H7 (cell line): Measurements from ENCODE around the gene ZNF606. TPM values are rescaled to one million over a fixed set of nuclear protein-coding genes. Genes with fewer than 3 reads are reported as not detected.
"Not testable (repeated sequence)": the region's sequence is repeated elsewhere in the genome, so short reads cannot be mapped to it uniquely, and the experiment has no call there.

Source experiments
- DNase-seq: peaks from one replicate; pipeline ENCODE4 v3.0.0; 2012
- H3K27me3 ChIP-seq: 2 replicates; pipeline ENCODE4 v1.6.0; 2011; ENCODE audit warnings: mild to moderate bottlenecking, low read length; ENCODE audit not compliant: control insufficient read depth, insufficient read depth
- H3K36me3 ChIP-seq: replicated peaks from 2 replicates; pipeline ENCODE4 v1.5.1; 2011; ENCODE audit warnings: low read length; ENCODE audit not compliant: control insufficient read depth, insufficient read depth
- H3K4me3 ChIP-seq: 2 replicates; pipeline ENCODE4 v1.5.1; 2011; ENCODE audit warnings: low read depth, mild to moderate bottlenecking, control low read depth, low read length, moderate library complexity; ENCODE audit not compliant: insufficient read depth
- total RNA-seq: library from RNA; depleted of rRNA; stranded (reverse); fragments of >200 nt; shearing (Covaris generic); gene quantifications from 2 replicates; pipeline ENCODE4 v1.2.3, GENCODE V29; 2014

ZNF606 gene
- total RNA-seq, 1 experiment from 2014 or later: 16.9 TPM

DNA sequence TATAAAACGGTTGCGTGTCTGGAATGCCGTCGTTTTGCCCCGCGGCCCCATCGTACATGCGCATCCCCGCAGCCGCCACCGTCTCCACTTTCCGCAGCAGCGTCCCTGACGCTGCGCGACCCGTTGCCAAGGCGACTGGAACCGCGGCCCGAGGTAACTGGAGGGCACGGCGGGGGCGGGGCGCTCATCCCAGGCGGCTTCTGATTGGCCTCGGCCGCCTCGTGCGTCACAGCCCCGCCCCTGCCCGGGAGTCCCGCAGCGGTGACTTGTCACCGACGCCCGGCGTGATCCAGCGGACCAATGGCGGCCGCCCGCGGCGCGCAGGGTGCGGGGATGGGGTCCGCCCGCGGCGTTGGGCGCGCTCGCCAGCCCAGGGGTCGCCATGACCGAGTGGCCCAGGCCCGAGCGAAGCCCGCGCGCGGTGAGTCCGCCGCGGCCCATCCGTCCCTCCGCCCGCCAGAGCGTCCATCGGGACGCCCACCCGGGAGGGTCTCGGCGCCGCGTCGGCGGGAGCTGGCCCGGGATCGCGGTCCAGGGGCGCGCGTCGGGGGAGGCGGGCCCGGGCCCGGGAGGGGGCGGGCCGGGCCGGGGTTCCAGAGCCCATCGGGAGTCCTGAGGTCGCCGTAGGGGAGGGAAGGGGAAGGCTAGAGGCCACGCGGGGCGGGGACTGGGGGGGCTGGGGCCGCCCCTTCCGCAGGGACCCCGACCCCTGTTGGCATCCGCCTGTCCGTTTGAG is 31.3 kb upstream of the ZNF606 start, which contains the start of gene ZSCAN1:
Gene ZSCAN1 (plus strand): TSS at position 285 of the 736 bp plus-strand sequence. CDS start 3,812 bp downstream, outside the sequence.
- H3K36me3 ChIP-seq: no peaks in the 10 kb centered on the region
- peak; percentile 90 for DNase-seq
- no peaks in the 10 kb centered on the region for H3K27me3 ChIP-seq
- peak within 1 kb of the TSS; percentile 37; the same call in 1 of the 2 replicates for H3K4me3 ChIP-seq

DNA sequence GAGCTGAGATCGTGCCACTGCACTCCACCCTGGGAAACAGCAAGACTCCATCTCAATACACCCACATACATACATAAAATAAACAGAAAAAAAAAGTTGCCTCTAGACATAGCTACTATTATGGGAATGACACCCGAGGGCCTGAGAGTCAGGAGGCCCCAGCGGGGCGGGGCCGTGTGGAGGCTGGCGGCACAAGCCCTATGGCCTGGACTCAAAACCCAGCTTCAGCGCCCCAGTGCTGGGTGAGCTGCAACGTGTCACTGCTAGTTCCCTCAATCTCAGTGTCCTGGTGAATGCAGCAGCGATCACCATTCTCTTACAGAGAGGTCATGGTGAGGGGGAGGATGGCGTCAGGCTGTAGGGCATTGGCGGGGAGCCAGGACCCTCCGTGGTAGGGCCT is 22.0 kb upstream of the ZNF606 start:
- Histone ChIP-seq H3K27me3 (no peaks in the 10 kb centered on the region), H3K4me3 (no peak overlapping the region), H3K36me3 (no peaks in the 10 kb centered on the region)
- no peak for DNase-seq

GRCh38 chr19:58022283-58022660 is 19.7 kb upstream of the ZNF606 start:
- no peak for DNase-seq
- no peak overlapping the region for H3K4me3 ChIP-seq

GRCh38 chr19:58021541-58022282 is 19.1 kb upstream of the ZNF606 start:
- no peaks in the 10 kb centered on the region for H3K36me3 ChIP-seq
- peak; percentile 86 for DNase-seq
- no peak overlapping the region for H3K4me3 ChIP-seq
- H3K27me3 ChIP-seq: no peaks in the 10 kb centered on the region

More at GRCh38 chr19:58022283-58022660, 19.7 kb upstream of the ZNF606 start:
- H3K36me3 ChIP-seq: no peaks in the 10 kb centered on the region
- no peaks in the 10 kb centered on the region for H3K27me3 ChIP-seq

- no peak overlapping the region for H3K4me3 ChIP-seq
- no peaks in the 10 kb centered on the region for H3K27me3 ChIP-seq
- no peak for DNase-seq
- no peaks in the 10 kb centered on the region for H3K36me3 ChIP-seq
Measured at GRCh38 chr19:58020129-58020528, 17.5 kb upstream of the ZNF606 start.

DNA sequence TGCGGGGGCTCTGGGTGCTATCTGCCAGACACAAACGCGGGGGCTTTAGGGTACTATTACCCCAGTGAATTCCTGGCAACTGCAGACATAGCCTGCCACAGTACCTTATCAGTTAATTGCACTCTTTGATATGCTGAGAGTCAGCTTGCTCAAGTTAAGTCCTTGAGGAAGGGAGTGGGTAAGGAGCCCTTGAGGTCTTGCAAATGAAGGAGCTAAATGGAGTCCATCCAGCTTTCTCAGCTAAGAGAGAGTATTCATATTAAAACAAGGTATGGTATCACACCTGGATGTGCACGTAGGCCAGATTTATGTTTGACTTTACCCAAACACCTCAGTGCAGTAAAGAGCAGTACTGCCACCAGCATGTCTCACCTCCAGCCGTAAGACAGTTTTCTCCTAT is 11.5 kb upstream of the ZNF606 start:
- DNase-seq: no peak
- Histone ChIP-seq H3K4me3 (no peak overlapping the region), H3K36me3 (no peaks in the 10 kb centered on the region), H3K27me3 (no peaks in the 10 kb centered on the region)

DNA sequence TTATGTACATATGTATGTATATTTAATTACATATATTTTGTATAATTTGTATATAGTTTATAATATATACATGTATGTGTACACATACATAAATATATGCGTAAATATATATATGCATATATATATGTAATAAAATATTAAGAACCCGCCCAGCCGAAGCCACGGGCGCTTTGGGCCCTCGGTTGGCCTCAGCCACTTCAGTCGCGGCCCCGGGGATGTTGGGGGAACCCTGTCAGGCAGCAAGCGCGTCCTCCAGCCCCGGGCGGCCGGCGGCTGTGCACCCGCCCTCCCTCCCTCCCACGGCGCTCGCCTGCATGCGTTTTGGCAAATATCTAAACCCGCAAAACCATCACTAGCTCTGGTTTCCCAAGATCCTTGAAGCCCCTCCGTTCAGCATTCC is 7.9 kb upstream of the ZNF606 start:
- H3K4me3 ChIP-seq: no peak overlapping the region
- H3K27me3 ChIP-seq: no peaks in the 10 kb centered on the region
- no peak for DNase-seq
- peaks cover 2% of the 10 kb centered on the region for H3K36me3 ChIP-seq

DNA sequence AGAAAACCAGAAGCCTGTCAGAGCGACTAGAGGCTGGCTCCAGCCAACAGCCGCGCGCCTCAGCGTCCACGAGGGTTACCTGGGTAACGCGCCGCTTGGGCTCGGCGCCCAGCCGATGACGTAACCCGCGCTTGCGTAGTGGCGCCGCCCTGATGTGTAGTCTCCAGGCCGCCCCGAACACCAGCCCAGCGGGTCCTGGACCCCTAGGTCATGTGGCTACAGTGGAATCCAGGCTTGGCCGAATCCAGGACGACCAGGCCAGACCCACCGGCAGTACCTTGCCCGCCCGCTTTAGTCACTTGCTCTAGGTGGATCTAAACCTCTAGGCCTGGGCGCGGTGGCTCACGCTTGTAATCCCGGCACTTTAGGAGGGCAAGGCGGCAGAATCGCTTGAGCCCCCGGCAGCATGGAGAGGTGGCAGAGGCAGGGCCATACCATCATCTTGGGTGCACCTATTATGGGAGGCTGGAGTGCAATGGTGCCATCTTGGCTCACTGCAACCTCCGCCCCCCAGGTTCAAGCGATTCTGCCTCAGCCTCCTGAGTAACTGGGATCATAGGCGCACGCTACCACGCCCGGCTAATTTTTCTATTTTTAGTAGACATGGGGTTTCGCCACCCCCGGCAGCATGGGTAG is 7.2 kb upstream of the ZNF606 start:
- no peak overlapping the region for H3K4me3 ChIP-seq
- DNase-seq: no peak
- peaks cover 4% of the 10 kb centered on the region for H3K36me3 ChIP-seq
- H3K27me3 ChIP-seq: no peaks in the 10 kb centered on the region

DNA sequence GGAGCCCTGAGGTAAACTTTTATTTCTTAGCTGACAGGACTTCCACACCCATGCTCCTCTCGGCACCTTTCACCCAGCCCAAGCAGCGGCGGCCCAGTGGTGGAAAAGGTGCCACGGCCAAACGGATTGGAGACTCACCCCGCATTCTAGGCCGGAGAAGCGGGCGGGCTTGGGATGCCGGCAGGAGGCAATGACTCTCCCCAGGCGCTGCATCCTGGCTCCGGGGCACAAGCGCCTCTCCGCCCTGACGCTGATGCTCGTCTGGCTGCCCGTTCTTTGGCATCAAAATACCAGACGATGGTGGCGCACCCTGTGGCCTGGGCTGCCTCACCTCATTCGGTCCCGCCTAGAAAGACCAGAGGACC is 6.7 kb upstream of the ZNF606 start:
- Histone ChIP-seq H3K36me3 (peaks cover 5% of the 10 kb centered on the region), H3K4me3 (no peak overlapping the region), H3K27me3 (no peaks in the 10 kb centered on the region)
- no peak for DNase-seq

DNA sequence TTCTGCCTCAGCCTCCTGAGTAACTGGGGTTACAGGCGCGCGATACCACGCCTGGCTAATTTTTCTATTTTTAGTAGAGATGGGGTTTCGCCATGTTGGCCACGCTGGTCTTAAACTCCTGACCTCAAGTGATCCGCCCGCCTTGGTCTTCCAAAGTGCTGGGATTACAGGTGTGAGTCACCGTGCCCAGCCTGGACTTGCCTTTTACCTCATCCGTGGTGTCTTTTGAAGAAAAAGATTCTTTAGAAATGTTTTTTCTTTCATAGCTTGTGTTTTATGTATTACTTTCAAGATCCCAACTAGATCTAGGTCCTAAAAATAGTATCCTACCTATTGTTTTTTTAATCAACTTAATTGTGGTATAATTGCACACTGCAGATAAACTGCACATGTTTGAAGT is 6.3 kb upstream of the ZNF606 start:
- not testable (repeated sequence) for H3K36me3 ChIP-seq, H3K4me3 ChIP-seq, H3K27me3 ChIP-seq, DNase-seq

- no peak overlapping the region for H3K4me3 ChIP-seq
- H3K36me3 ChIP-seq: peaks cover 10% of the 10 kb centered on the region
- H3K27me3 ChIP-seq: no peaks in the 10 kb centered on the region
- no peak for DNase-seq
Measured at GRCh38 chr19:58007285-58007684, 4.7 kb upstream of the ZNF606 start.

DNA sequence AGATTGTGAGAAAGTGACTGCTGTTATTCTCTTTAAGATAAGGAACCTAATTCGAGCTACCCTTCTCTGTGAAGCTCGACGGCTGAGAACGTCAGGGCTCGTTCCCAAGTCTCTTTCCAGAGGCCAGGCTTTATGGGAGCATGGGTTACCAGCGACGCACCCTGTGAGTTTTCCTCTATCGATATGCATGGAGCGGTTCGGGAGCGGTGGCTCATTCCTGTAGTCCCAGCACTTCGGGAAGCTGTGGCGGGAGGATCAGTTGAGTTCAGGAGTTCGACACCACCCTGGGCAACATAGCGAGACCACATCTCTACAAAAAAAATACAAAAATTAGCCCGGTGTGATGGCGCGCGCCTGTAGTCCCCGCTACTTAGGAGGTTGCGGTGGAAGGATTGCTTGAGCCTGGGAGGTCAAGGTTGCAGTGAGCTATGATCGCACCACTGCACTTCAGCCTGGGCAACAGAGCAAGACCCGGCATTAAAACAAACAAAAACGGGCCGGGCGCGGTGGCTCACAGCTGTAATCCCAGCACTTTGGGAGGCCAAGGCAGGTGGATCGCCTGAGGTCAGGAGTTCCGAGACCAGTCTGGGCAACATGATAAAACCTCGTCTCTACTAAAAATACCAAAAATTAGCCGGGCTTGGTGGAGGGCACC is 681 bp upstream of the ZNF606 start:
- no peaks in the 10 kb centered on the region for H3K27me3 ChIP-seq
- H3K36me3 ChIP-seq: peaks cover 25% of the 10 kb centered on the region
- peak overlapping the region; percentile 95 for H3K4me3 ChIP-seq
- DNase-seq: no peak

- Histone ChIP-seq H3K27me3 (no peaks in the 10 kb centered on the region), H3K36me3 (peaks cover 25% of the 10 kb centered on the region), H3K4me3 (peak overlapping the region; percentile 95)
- no peak for DNase-seq
Measured at GRCh38 chr19:58001895-58002369, 688 bp downstream of the ZNF606 start.

DNA sequence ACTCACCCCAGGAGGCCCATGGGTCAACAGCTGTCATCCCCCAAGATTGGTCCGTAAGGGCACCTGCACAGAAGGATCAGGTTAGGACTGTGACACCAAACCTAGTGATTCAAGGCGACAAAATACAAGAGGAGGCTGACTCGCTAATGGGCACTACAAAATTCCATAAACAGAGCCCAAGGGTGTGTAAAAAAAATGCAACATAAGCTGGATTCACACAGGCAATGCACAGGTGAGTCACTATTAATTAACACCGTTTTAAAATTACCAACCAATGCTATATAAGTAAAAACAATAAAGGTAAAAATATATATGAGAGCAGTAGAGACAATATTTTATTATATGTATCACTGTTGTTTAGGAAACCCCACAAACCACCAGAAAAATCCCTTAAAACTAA is 1.9 kb downstream of the ZNF606 start:
- DNase-seq: no peak
- H3K27me3 ChIP-seq: no peaks in the 10 kb centered on the region
- no peak overlapping the region for H3K4me3 ChIP-seq
- peaks cover 22% of the 10 kb centered on the region for H3K36me3 ChIP-seq
